ENCODE measurements around the gene ZNF831.

The ZNF831 gene

GRCh38 chr20:59145247-59145923 is 18.2 kb upstream of the ZNF831 start:
- Histone ChIP-seq H3K27me3 (ENCODE audit: insufficient read depth, low read depth) (peaks cover 33% of the 10 kb centered on the region; the same call in 1 of the 2 replicates), H2AFZ (ENCODE audit: low read depth) (no peak overlapping the region), H3K4me2 (no peak overlapping the region), H3K9ac (no peak overlapping the region), H3K27ac (no peak overlapping the region), H3K4me1 (ENCODE audit: low read depth, poor library complexity, severe bottlenecking) (no peaks in the 10 kb centered on the region), H4K20me1 (ENCODE audit: insufficient read depth) (no peaks in the 10 kb centered on the region), H3K79me2 (ENCODE audit: insufficient read depth, low read depth) (no peaks in the 10 kb centered on the region), H3K36me3 (ENCODE audit: insufficient read depth) (no peaks in the 10 kb centered on the region), H3K4me3 (IDR thresholded peaks at IDR 0.05; ENCODE audit: insufficient read depth, low read depth, low read length) (no peak overlapping the region)
- no peak for TF ChIP-seq CTCF (conservative IDR thresholded peaks at IDR 0.05; ENCODE audit: low read depth, low read length)

GRCh38 chr20:59145924-59146779 is 17.5 kb upstream of the ZNF831 start:
- H4K20me1 ChIP-seq (ENCODE audit: insufficient read depth): no peaks in the 10 kb centered on the region
- no peak overlapping the region for H3K27ac ChIP-seq
- TF ChIP-seq CTCF (conservative IDR thresholded peaks at IDR 0.05; ENCODE audit: low read depth, low read length): no peak
- no peak overlapping the region for H3K4me3 ChIP-seq (IDR thresholded peaks at IDR 0.05; ENCODE audit: insufficient read depth, low read depth, low read length)
- no peaks in the 10 kb centered on the region for H3K36me3 ChIP-seq (ENCODE audit: insufficient read depth)
- H3K4me1 ChIP-seq (ENCODE audit: low read depth, poor library complexity, severe bottlenecking): no peaks in the 10 kb centered on the region
- H3K9ac ChIP-seq: no peak overlapping the region
- no peak overlapping the region for H3K4me2 ChIP-seq
- no peaks in the 10 kb centered on the region for H3K79me2 ChIP-seq (ENCODE audit: insufficient read depth, low read depth)
- H3K27me3 ChIP-seq (ENCODE audit: insufficient read depth, low read depth): peaks cover 34% of the 10 kb centered on the region; the same call in 1 of the 2 replicates
- no peak overlapping the region for H2AFZ ChIP-seq (ENCODE audit: low read depth)

- H4K20me1 ChIP-seq (ENCODE audit: insufficient read depth): no peaks in the 10 kb centered on the region
- no peak overlapping the region for H2AFZ ChIP-seq (ENCODE audit: low read depth)
- peaks cover 41% of the 10 kb centered on the region; the same call in 1 of the 2 replicates for H3K27me3 ChIP-seq (ENCODE audit: insufficient read depth, low read depth)
- no peak overlapping the region for H3K27ac ChIP-seq
- no peaks in the 10 kb centered on the region for H3K4me1 ChIP-seq (ENCODE audit: low read depth, poor library complexity, severe bottlenecking)
- no peak overlapping the region for H3K4me2 ChIP-seq
- H3K9ac ChIP-seq: no peak overlapping the region
- no peaks in the 10 kb centered on the region for H3K36me3 ChIP-seq (ENCODE audit: insufficient read depth)
- no peak overlapping the region for H3K4me3 ChIP-seq (IDR thresholded peaks at IDR 0.05; ENCODE audit: insufficient read depth, low read depth, low read length)
- no peaks in the 10 kb centered on the region for H3K79me2 ChIP-seq (ENCODE audit: insufficient read depth, low read depth)
- TF ChIP-seq CTCF (conservative IDR thresholded peaks at IDR 0.05; ENCODE audit: low read depth, low read length): no peak
These were observed 16.6 kb upstream of the ZNF831 start for GRCh38 chr20:59146780-59147565.

- Histone ChIP-seq H3K27ac (no peak overlapping the region), H3K27me3 (ENCODE audit: insufficient read depth, low read depth) (peaks cover 45% of the 10 kb centered on the region; the same call in 1 of the 2 replicates), H2AFZ (ENCODE audit: low read depth) (no peak overlapping the region), H4K20me1 (ENCODE audit: insufficient read depth) (no peaks in the 10 kb centered on the region), H3K36me3 (ENCODE audit: insufficient read depth) (no peaks in the 10 kb centered on the region), H3K4me1 (ENCODE audit: low read depth, poor library complexity, severe bottlenecking) (no peaks in the 10 kb centered on the region), H3K4me3 (IDR thresholded peaks at IDR 0.05; ENCODE audit: insufficient read depth, low read depth, low read length) (no peak overlapping the region), H3K4me2 (no peak overlapping the region), H3K79me2 (ENCODE audit: insufficient read depth, low read depth) (no peaks in the 10 kb centered on the region), H3K9ac (no peak overlapping the region)
- TF ChIP-seq CTCF (conservative IDR thresholded peaks at IDR 0.05; ENCODE audit: low read depth, low read length): no peak
These were observed 16.0 kb upstream of the ZNF831 start for GRCh38 chr20:59147586-59147985.
